ENCODE measurements around the gene COBLL1. TPM values are rescaled to one million over a fixed set of nuclear protein-coding genes. Genes with fewer than 3 reads are reported as not detected.

The COBLL1 gene
- total and polyA plus RNA-seq, 8 donors, result 19.1 to 74.8 (median 22.1) TPM

- ATAC-seq (no peak), DNase-seq (no peak)
- TF ChIP-seq CTCF (IDR thresholded peaks at IDR 0.05), result no peak
- intact Hi-C loops (cut with DNase I), result no loop called here
- Histone ChIP-seq H3K4me1 (peaks cover 5 to 9% of the 10 kb centered on the region in 2 donors), H3K36me3 (no peaks in the 10 kb centered on the region), H3K9me3 (no peaks in the 10 kb centered on the region), H3K4me3 (no peak overlapping the region), H3K27me3 (no peaks in the 10 kb centered on the region), H3K27ac (no peak overlapping the region)
These were observed 39.4 kb downstream of the COBLL1 start for GRCh38 chr2:164802095-164802707.

DNA sequence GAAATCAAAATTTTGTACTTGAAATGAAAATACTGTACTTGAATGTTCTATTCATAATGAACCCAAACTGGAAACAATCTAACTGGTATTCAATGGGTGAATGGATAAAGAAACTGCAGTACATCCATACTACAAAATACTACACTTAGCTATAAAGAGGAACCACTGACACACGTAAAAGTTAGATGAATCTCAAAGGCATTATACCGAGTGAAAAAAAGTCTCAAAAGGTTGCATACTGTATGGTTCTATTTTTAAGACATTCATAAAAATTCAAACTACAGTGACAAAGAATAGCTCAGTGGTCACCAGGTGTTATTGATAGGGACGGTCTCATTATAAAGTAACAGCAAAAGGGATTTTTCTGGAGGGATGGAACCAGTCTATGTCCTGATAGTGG is 41.1 kb downstream of the COBLL1 start:
- no peak for DNase-seq
- Histone ChIP-seq H3K4me1 (peaks cover 5 to 9% of the 10 kb centered on the region in 2 donors), H3K27ac (no peak overlapping the region), H3K4me3 (no peak overlapping the region), H3K36me3 (no peaks in the 10 kb centered on the region), H3K27me3 (no peaks in the 10 kb centered on the region), H3K9me3 (no peaks in the 10 kb centered on the region)
- no peak for ATAC-seq
- intact Hi-C loops (cut with DNase I), result no loop called here
- no peak for TF ChIP-seq CTCF (IDR thresholded peaks at IDR 0.05)

DNA sequence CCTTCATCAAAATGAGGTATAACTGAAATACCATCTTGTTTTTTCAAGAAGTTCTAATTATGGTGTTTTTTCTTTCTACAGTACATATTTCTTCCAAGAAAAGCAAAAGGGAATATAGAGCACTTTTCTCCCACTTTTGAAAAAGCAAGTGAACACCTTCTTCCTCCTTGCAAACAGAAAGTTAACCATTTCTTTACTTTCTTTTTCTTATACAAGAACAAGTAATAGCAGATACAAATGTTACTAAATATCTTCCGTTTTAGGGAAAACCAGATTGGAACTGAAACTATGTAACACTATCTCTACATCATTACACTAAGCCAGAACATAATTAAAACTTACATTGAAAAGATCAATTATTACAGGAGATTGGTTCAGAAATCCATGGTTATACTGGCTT is 44.0 kb downstream of the COBLL1 start:
- TF ChIP-seq CTCF (IDR thresholded peaks at IDR 0.05), result no peak
- ATAC-seq (no peak), DNase-seq (no peak)
- no peak overlapping the region for H3K4me3 ChIP-seq
- no peaks in the 10 kb centered on the region for H3K9me3 ChIP-seq
- H3K4me1 ChIP-seq, result peaks cover 6 to 14% of the 10 kb centered on the region in 2 donors
- H3K27ac ChIP-seq, result no peak overlapping the region
- intact Hi-C loops (cut with DNase I), result no loop called here
- H3K36me3 ChIP-seq, result no peaks in the 10 kb centered on the region
- H3K27me3 ChIP-seq, result no peaks in the 10 kb centered on the region

DNA sequence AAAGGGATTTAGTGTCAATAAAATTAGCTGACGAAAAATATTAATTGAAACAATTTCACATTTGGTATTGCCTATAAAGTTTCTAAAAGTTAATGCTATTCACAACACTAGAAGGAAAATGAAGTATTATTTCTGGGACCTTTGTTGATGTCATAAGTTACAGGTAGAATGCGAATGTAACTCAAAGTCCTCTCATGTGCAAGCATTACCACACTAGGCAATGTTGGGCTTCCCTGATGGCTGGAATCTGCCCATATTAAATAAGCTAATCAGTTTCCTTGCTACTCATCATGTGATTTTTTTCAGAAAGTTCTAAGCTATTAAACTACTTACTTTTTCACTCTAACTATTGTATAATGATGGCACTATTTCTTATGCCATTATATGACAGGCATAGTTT is 44.6 kb downstream of the COBLL1 start:
- no peak for TF ChIP-seq CTCF (IDR thresholded peaks at IDR 0.05)
- intact Hi-C loops (cut with DNase I), result no loop called here
- ATAC-seq (no peak), DNase-seq (no peak)
- peaks cover 0 to 16% of the 10 kb centered on the region in 2 donors for H3K4me1 ChIP-seq
- H3K27me3 ChIP-seq, result no peaks in the 10 kb centered on the region
- no peaks in the 10 kb centered on the region for H3K36me3 ChIP-seq
- H3K9me3 ChIP-seq, result no peaks in the 10 kb centered on the region
- no peak overlapping the region for H3K4me3 ChIP-seq
- H3K27ac ChIP-seq, result no peak overlapping the region

DNA sequence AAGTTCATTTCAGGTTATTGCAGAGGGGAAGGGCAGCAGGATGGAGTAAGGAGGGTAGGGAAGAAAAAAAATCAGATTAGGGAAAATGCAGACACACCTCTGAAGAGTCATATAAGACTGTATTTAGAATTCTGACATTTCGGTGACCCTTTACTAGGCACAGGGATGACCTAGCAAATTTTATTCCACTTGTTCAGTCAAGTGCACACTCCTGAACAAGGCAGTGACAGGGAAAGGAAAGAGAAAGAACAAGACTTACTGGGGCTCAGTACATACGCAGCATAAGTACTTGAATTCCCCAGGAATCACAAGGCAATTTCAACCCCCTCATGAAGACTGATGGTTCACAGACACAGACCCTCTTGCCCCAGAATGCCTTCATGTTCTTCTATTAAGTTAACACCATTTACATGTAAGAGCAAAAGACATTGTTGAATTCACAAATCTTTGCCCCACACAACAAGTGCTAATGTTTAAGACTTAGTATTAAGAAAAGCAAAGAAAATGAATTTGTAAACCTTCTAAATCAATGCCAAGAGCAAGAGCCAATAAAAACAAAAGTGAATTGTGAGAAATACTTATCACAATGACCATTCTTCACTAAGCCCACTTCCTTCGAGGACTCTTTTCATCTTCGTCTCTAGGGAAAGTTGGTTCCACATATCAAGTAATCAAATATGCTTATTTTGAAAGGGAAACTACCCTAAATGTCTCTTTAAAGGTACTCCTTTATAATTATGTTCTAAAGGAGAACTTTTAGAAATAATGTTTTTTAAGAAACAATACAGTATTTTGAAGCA is 47.0 kb downstream of the COBLL1 start:
- Histone ChIP-seq H3K4me1 (peaks cover 0 to 16% of the 10 kb centered on the region in 2 donors), H3K27ac (peak overlapping the region; percentile 14 to 24), H3K36me3 (no peaks in the 10 kb centered on the region), H3K4me3 (no peak overlapping the region), H3K9me3 (no peaks in the 10 kb centered on the region), H3K27me3 (no peaks in the 10 kb centered on the region)
- TF ChIP-seq CTCF (IDR thresholded peaks at IDR 0.05), result no peak
- no peak for DNase-seq
- peak; percentile 95 for ATAC-seq
- intact Hi-C loops (cut with DNase I), result no loop called here
